Adrenal gland (tissue), 5 donors: ENCODE results near the gene PLEKHA6.

ENCODE experiments used
- CTCF ChIP-seq, 6 experiments: fragments of 450-650 bp in 4 of 6; fragments of 200-600 bp in 2 of 6; sonication (generic) in 1 of 6; IDR thresholded peaks; 1 replicate in 5 of 6; 2 replicates in 1 of 6; pipeline versions ENCODE4 v1.5.1 to v1.8.0; 2016 to 2021; ENCODE audit warnings: antibody characterized with exemption in 6 of 6, mild to moderate bottlenecking in 2 of 6, moderate library complexity in 1 of 6
- POLR2A ChIP-seq, 2 donors: fragments of 450-650 bp; IDR thresholded peaks; one replicate each; pipeline ENCODE4 v1.6.1; 2017; ENCODE audit warnings: antibody characterized with exemption in 2 of 2, mild to moderate bottlenecking in 2 of 2, moderate library complexity in 1 of 2
- donor health status: DM: no; HTN: no; CAD: no.

- TF ChIP-seq CTCF (IDR thresholded peaks at IDR 0.05) (no peak), POLR2A (IDR thresholded peaks at IDR 0.05) (no peak)
Measured at GRCh38 chr1:204294357-204294756, 65.4 kb downstream of the PLEKHA6 start.
